Endothelial cell of umbilical vein (primary cell): Measurements from ENCODE around the gene IFNGR1. TPM values are rescaled to one million over a fixed set of nuclear protein-coding genes. Genes with fewer than 3 reads are reported as not detected.
"Not testable (repeated sequence)": the region's sequence is repeated elsewhere in the genome, so short reads cannot be mapped to it uniquely, and the experiment has no call there.

Experiments used
- BruUV-seq: library from RNA; stranded (reverse); fragments of 400-500 nt; replicated peaks from 2 replicates; lab custom pipeline; 2021; lab: Mats Ljungman, UMichigan
- CTCF ChIA-PET: fragments of 300-600, 350-600 bp; sonication (Branson Sonifier 250); formaldehyde crosslinking; loops from one replicate; lab custom pipeline; 2021; ENCODE audit warnings: antibody characterized with exemption, inconsistent platforms; lab: Charles Lee
- POLR2A ChIA-PET: fragments of 300-600, 350-600 bp; sonication (Branson Sonifier 250); formaldehyde crosslinking; loops from one replicate; lab custom pipeline; 2021; ENCODE audit warnings: antibody characterized with exemption, inconsistent platforms; lab: Charles Lee
- DNase-seq: peaks from one replicate; pipeline ENCODE4 v3.0.0-alpha.2; 2011; ENCODE audit warnings: low read depth, low spot score
- FAIRE-seq: peaks from 2 replicates; lab custom pipeline; 2011; peaks lifted over from hg19 to GRCh38; lab: Jason Lieb, UNC
- H2AFZ ChIP-seq: 2 replicates; pipeline ENCODE4 v1.6.0; 2012; ENCODE audit warnings: low read depth, low read length, control low read depth, inconsistent platforms
- H3K27ac ChIP-seq: 2 replicates; pipeline ENCODE4 v1.5.1; 2011; ENCODE audit warnings: low read depth, mild to moderate bottlenecking, control low read depth, low read length, moderate library complexity; ENCODE audit not compliant: insufficient read depth
- H3K27me3 ChIP-seq, 2 experiments: 2 replicates each; pipeline versions ENCODE4 v1.6.0 to v1.6.1; 2011; ENCODE audit warnings: low read length in 2 of 2, mixed read lengths in 1 of 2; ENCODE audit not compliant: control insufficient read depth in 2 of 2, insufficient read depth in 2 of 2
- H3K36me3 ChIP-seq, 2 experiments: 2 replicates in 1 of 2; 3 replicates in 1 of 2; pipeline ENCODE4 v1.5.1; 2011; ENCODE audit warnings: low read length in 2 of 2, mild to moderate bottlenecking in 1 of 2, moderate library complexity in 1 of 2; ENCODE audit not compliant: control insufficient read depth in 2 of 2, insufficient read depth in 2 of 2; ENCODE audit errors: extremely low read depth in 1 of 2
- H3K4me1 ChIP-seq: 3 replicates; pipeline ENCODE4 v1.5.1; 2011; ENCODE audit warnings: mild to moderate bottlenecking, low read length; ENCODE audit not compliant: control insufficient read depth, insufficient read depth; ENCODE audit errors: extremely low read depth
- H3K4me2 ChIP-seq: 2 replicates; pipeline ENCODE4 v1.6.1; 2011; ENCODE audit warnings: low read length, control low read depth, mixed read lengths; ENCODE audit not compliant: insufficient read depth
- H3K4me3 ChIP-seq, 3 experiments: fragments of 200-600 bp in 1 of 3; sonication (generic), shearing (Covaris generic) in 1 of 3; replicated peaks in 1 of 3; 2 replicates each; pipeline ENCODE4 v1.5.1; 2011 to 2016; ENCODE audit warnings: control low read depth in 3 of 3, low read length in 3 of 3, mild to moderate bottlenecking in 2 of 3, inconsistent platforms in 1 of 3, low read depth in 1 of 3, moderate library complexity in 1 of 3; ENCODE audit not compliant: insufficient read depth in 1 of 3
- H3K79me2 ChIP-seq: 2 replicates; pipeline ENCODE4 v1.6.0; 2012; ENCODE audit warnings: low read length, inconsistent platforms; ENCODE audit not compliant: control insufficient read depth, insufficient read depth
- H3K9ac ChIP-seq: replicated peaks from 2 replicates; pipeline ENCODE3; 2011; ENCODE audit warnings: low read length, control low read depth; ENCODE audit not compliant: insufficient read depth; ENCODE audit errors: extremely low read depth
- H3K9me1 ChIP-seq: replicated peaks from 3 replicates; pipeline ENCODE4 v1.6.0; 2011; ENCODE audit warnings: mild to moderate bottlenecking, low read length; ENCODE audit not compliant: control insufficient read depth, insufficient read depth; ENCODE audit errors: extremely low read depth
- H3K9me3 ChIP-seq: replicated peaks from 2 replicates; pipeline ENCODE4 v1.5.1; 2012; ENCODE audit warnings: low read length, inconsistent platforms; ENCODE audit not compliant: control insufficient read depth, insufficient read depth
- H4K20me1 ChIP-seq: replicated peaks from 2 replicates; pipeline ENCODE3; 2011; ENCODE audit warnings: mild to moderate bottlenecking, low read length; ENCODE audit not compliant: control insufficient read depth, insufficient read depth; ENCODE audit errors: extremely low read depth
- EZH2 ChIP-seq: IDR thresholded peaks from 2 replicates; pipeline ENCODE4 v1.6.1; 2012; ENCODE audit warnings: borderline replicate concordance, low read depth, mild to moderate bottlenecking, moderate library complexity, low read length, inconsistent platforms; ENCODE audit not compliant: severe bottlenecking
- FOS ChIP-seq: IDR thresholded peaks from 2 replicates; pipeline ENCODE4 v1.6.1; 2011; ENCODE audit warnings: mild to moderate bottlenecking, low read length, moderate library complexity, borderline replicate concordance; ENCODE audit not compliant: insufficient read depth
- GATA2 ChIP-seq: IDR thresholded peaks from 2 replicates; pipeline ENCODE4 v1.7.0; 2011; ENCODE audit warnings: low read depth, mild to moderate bottlenecking, moderate library complexity, mixed read lengths, low read length; ENCODE audit not compliant: insufficient read length, insufficient read depth
- JUN ChIP-seq: IDR thresholded peaks from 2 replicates; pipeline ENCODE4 v1.6.1; 2011; ENCODE audit warnings: borderline replicate concordance, low read depth; ENCODE audit not compliant: insufficient read length, insufficient read depth
- MYC ChIP-seq: IDR thresholded peaks from one replicate; pipeline ENCODE4 v1.6.1; 2011; ENCODE audit warnings: mild to moderate bottlenecking, low read depth, low read length
- POLR2A ChIP-seq: IDR thresholded peaks from 2 replicates; pipeline ENCODE4 v1.6.1; 2012; ENCODE audit warnings: low read depth, mild to moderate bottlenecking, control low read depth, low read length
- POLR2AphosphoS5 ChIP-seq: IDR thresholded peaks from 2 replicates; pipeline ENCODE4 v1.6.1; 2012; ENCODE audit warnings: low read depth, mild to moderate bottlenecking, control low read depth, low read length, moderate library complexity; ENCODE audit not compliant: insufficient read depth
- dilution Hi-C: fragments of 300-500 bp; cut with MboI; formaldehyde crosslinking; loops from one replicate; pipeline ENCODE4 v1.15.0; 2019; ENCODE audit warnings: low sequenced_read_pairs; ENCODE audit not compliant: extremely low pct_ligation_motif_present
- intact Hi-C: fragments of 100-400 bp; cut with micrococcal nuclease; formaldehyde crosslinking; loops from one replicate; pipeline ENCODE4 v1.10.0; 2022
- polyA plus RNA-seq, 4 experiments: library from polyadenylated mRNA; depleted of rRNA in 3 of 4; stranded (reverse) in 3 of 4; unstranded in 1 of 4; fragments of >200 nt; gene quantifications; 2 replicates each; pipeline versions ENCODE4 v1.2.1 to v1.2.3, GENCODE V29; 2011 to 2012; ENCODE audit warnings: missing spikeins in 1 of 4
- total RNA-seq: library from RNA; stranded (reverse); gene quantifications from 2 replicates; pipeline ENCODE4 v1.2.3, GENCODE V29; 2021
- TF ChIP-seq, protein P1 (sequence below), 2 donors: IDR thresholded peaks; 1 replicate in 1 of 2; 2 replicates in 1 of 2; pipeline ENCODE4 v1.5.1; 2011; ENCODE audit warnings: low read length in 2 of 2, mild to moderate bottlenecking in 2 of 2, moderate library complexity in 2 of 2, control low read depth in 1 of 2, inconsistent platforms in 1 of 2, low read depth in 1 of 2; ENCODE audit not compliant: insufficient read depth in 1 of 2; ENCODE audit errors: extremely low read depth in 1 of 2
- TF ChIP-seq, protein P2 (sequence below): IDR thresholded peaks from 2 replicates; pipeline ENCODE4 v1.6.1; 2011; ENCODE audit not compliant: insufficient read depth, insufficient read length

Gene IFNGR1
- total and polyA plus RNA-seq, 2 donors (not counting 3 experiments of a cell fraction or from before 2014, with no cell fraction given): 19.1 to 31.2 TPM

DNA sequence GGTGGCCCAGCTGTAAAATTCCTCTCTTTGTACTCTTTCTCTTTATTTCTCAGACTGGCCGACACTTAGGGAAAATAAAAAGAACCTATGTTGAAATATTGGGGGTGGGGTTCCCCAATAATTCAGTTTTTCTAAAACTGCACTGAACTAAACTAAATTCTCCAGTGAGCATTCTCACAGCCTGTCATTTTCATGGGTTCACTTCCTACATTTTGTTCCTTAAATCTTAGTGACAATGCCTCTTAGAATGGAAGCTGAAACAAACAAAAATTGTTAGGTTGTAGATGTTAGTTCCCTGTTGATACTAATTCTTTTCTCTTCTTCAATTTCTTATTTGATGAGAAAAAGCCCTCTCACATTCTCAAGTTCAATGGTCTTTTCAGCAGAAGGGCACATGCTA lies 35.8 kb upstream of the IFNGR1 start:
- ChIA-PET CTCF (interaction anchor here (0.7 kb wide), 1 partner anchor 59 kb away, joined by 4 read pairs; no protein-coding TSS in a partner anchor), POLR2A (no interaction called here)
- H3K4me2 ChIP-seq: no peak overlapping the region
- no peaks in the 10 kb centered on the region for H3K79me2 ChIP-seq
- dilution Hi-C loops (no loop called here), intact Hi-C loops (no loop called here)
- H3K4me3 ChIP-seq: no peak overlapping the region
- no peak overlapping the region for H3K27ac ChIP-seq
- BruUV-seq: no TSS peak
- H3K9me1 ChIP-seq: no peaks in the 10 kb centered on the region
- FAIRE-seq: no peak
- H3K9ac ChIP-seq: no peak overlapping the region
- H4K20me1 ChIP-seq: no peaks in the 10 kb centered on the region
- no peak overlapping the region for H2AFZ ChIP-seq
- H3K27me3 ChIP-seq: peaks cover 0 to 4% of the 10 kb centered on the region in 2 experiments
- H3K36me3 ChIP-seq: no peaks in the 10 kb centered on the region
- DNase-seq: no peak
- no peaks in the 10 kb centered on the region for H3K4me1 ChIP-seq
- no peak for TF ChIP-seq EZH2
- TF ChIP-seq MYC: no peak
- no peak for TF ChIP-seq FOS
- TF ChIP-seq GATA2: no peak
- TF ChIP-seq POLR2A: no peak
- no peak for TF ChIP-seq POLR2AphosphoS5
- no peak for TF ChIP-seq JUN
- TF ChIP-seq, protein P1, sequence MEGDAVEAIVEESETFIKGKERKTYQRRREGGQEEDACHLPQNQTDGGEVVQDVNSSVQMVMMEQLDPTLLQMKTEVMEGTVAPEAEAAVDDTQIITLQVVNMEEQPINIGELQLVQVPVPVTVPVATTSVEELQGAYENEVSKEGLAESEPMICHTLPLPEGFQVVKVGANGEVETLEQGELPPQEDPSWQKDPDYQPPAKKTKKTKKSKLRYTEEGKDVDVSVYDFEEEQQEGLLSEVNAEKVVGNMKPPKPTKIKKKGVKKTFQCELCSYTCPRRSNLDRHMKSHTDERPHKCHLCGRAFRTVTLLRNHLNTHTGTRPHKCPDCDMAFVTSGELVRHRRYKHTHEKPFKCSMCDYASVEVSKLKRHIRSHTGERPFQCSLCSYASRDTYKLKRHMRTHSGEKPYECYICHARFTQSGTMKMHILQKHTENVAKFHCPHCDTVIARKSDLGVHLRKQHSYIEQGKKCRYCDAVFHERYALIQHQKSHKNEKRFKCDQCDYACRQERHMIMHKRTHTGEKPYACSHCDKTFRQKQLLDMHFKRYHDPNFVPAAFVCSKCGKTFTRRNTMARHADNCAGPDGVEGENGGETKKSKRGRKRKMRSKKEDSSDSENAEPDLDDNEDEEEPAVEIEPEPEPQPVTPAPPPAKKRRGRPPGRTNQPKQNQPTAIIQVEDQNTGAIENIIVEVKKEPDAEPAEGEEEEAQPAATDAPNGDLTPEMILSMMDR (IDR thresholded peaks at IDR 0.05; ENCODE audit: extremely low read depth in 1 of 2, insufficient read depth in 1 of 2, low read depth in 1 of 2, low read length in 2 of 2): no peak
- TF ChIP-seq, protein P2, sequence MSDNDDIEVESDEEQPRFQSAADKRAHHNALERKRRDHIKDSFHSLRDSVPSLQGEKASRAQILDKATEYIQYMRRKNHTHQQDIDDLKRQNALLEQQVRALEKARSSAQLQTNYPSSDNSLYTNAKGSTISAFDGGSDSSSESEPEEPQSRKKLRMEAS: no peak
- H3K9me3 ChIP-seq: no peaks in the 10 kb centered on the region

DNA sequence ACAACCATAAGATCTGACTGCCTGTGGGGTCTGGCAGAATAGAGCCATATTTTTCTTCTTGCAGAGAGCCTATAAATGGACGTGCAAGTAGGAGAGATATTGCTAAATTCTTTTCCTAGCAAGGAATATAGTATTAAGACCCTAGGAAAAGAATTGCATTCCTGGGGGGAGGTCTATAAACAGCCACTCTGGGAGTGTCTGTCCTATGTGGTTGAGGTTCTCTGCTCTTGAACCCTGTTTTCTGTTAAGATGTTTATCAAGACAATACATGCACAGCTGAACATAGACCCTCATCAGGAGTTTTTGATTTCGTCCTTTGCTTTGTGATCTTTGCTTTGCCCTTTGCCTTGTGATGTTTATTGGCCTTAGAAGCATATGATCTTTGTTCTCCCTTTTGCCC lies 35.2 kb upstream of the IFNGR1 start:
- FAIRE-seq, POLR2A ChIA-PET, BruUV-seq, DNase-seq, H3K79me2 ChIP-seq, H3K27me3 ChIP-seq, dilution Hi-C loops, H3K4me3 ChIP-seq, H3K9me1 ChIP-seq, H3K36me3 ChIP-seq, H3K4me1 ChIP-seq, H3K4me2 ChIP-seq, CTCF ChIA-PET, H3K9ac ChIP-seq, H3K9me3 ChIP-seq, intact Hi-C loops, H4K20me1 ChIP-seq, H3K27ac ChIP-seq, H2AFZ ChIP-seq: not testable (repeated sequence)
